Sigmoid colon (tissue), 4 donors: Measurements from ENCODE around the gene FCN1.

Experiments used
- EP300 ChIP-seq, 4 donors: sonication (generic); formaldehyde crosslinking; IDR thresholded peaks; one replicate each; pipeline ENCODE4 v1.6.1; 2017; ENCODE audit warnings: antibody characterized with exemption in 4 of 4
- POLR2A ChIP-seq, 2 donors: fragments of 450-650 bp; IDR thresholded peaks; one replicate each; pipeline ENCODE4 v1.6.1; 2016; ENCODE audit warnings: antibody characterized with exemption in 2 of 2, mild to moderate bottlenecking in 2 of 2, moderate library complexity in 2 of 2
- POLR2AphosphoS5 ChIP-seq, 4 donors: sonication (generic); formaldehyde crosslinking; IDR thresholded peaks; one replicate each; pipeline ENCODE4 v1.6.1; 2017; ENCODE audit warnings: antibody characterized with exemption in 4 of 4
- TF ChIP-seq, protein P1 (sequence below), 4 experiments: fragments of 450-650 bp in 3 of 4; fragments of 200-600 bp in 1 of 4; IDR thresholded peaks; one replicate each; pipeline ENCODE4 v1.5.1; 2016 to 2019; ENCODE audit warnings: antibody characterized with exemption in 4 of 4, mild to moderate bottlenecking in 3 of 4, moderate library complexity in 2 of 4

DNA sequence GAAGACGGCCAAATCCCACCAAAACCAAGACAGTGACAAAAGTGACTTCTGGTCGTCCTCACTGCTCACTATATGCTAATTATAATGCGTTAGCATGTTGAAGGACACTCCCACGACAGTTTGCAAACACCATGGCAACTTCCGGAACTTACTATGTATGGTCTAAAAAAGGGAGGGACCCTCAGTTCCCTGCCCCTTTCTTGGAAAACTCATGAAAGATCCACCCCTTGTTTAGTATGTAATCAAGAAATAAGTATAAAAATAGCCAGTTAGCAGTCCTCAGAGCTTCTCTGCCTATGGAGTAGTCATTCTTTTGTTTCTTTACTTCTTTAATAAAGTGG, 27.6 kb downstream of the FCN1 start:
- no peak for TF ChIP-seq POLR2AphosphoS5 (IDR thresholded peaks at IDR 0.05)
- TF ChIP-seq, protein P1, sequence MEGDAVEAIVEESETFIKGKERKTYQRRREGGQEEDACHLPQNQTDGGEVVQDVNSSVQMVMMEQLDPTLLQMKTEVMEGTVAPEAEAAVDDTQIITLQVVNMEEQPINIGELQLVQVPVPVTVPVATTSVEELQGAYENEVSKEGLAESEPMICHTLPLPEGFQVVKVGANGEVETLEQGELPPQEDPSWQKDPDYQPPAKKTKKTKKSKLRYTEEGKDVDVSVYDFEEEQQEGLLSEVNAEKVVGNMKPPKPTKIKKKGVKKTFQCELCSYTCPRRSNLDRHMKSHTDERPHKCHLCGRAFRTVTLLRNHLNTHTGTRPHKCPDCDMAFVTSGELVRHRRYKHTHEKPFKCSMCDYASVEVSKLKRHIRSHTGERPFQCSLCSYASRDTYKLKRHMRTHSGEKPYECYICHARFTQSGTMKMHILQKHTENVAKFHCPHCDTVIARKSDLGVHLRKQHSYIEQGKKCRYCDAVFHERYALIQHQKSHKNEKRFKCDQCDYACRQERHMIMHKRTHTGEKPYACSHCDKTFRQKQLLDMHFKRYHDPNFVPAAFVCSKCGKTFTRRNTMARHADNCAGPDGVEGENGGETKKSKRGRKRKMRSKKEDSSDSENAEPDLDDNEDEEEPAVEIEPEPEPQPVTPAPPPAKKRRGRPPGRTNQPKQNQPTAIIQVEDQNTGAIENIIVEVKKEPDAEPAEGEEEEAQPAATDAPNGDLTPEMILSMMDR (IDR thresholded peaks at IDR 0.05) = no peak
- no peak for TF ChIP-seq EP300 (IDR thresholded peaks at IDR 0.05)
- no peak for TF ChIP-seq POLR2A (IDR thresholded peaks at IDR 0.05)
